Prostate gland (tissue), 2 donors: Measurements from ENCODE around the gene PDE4D.

Source experiments
- CTCF ChIP-seq, 4 experiments: fragments of 200-600 bp in 2 of 4; fragments of 450-650 bp in 2 of 4; sonication (generic) in 2 of 4; IDR thresholded peaks; 1 replicate in 3 of 4; 2 replicates in 1 of 4; pipeline ENCODE4 v1.5.1; 2016 to 2019; ENCODE audit warnings: antibody characterized with exemption in 4 of 4, mild to moderate bottlenecking in 2 of 4, moderate library complexity in 2 of 4
- POLR2A ChIP-seq: fragments of 450-650 bp; IDR thresholded peaks from one replicate; pipeline ENCODE4 v1.6.1; 2016; ENCODE audit warnings: antibody characterized with exemption, mild to moderate bottlenecking
- POLR2AphosphoS5 ChIP-seq: sonication (generic); formaldehyde crosslinking; IDR thresholded peaks from one replicate; pipeline ENCODE4 v1.6.1; 2017; ENCODE audit warnings: antibody characterized with exemption

DNA sequence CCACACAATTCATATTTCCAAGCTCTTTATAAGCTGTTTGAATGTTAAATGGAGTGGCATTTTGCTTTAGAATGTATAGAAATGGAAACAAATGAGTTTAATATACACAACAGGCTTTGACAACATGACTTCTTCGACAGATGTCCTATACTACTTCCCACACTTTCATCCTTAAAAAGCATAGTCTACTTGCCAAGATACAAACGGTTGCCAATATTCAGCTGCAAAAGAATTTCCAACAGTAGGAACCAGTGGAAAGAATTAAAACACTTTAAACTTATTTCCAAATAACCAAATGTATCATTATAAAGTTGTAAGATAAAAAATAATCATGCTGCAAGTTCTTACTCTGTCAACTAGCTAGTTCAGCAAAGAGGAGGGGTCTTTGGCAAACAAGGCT, 456.4 kb downstream of the PDE4D start:
- TF ChIP-seq CTCF (IDR thresholded peaks at IDR 0.05) (no peak), POLR2A (no peak), POLR2AphosphoS5 (no peak)
